Left renal cortex interstitium (tissue), 4 donors: ENCODE measurements around the gene PIAS3. TPM values are rescaled to one million over a fixed set of nuclear protein-coding genes. Genes with fewer than 3 reads are reported as not detected.
A peak's percentile ranks its signal among the peaks of the same experiment; 100 is the strongest.

Experiments
- DNase-seq, 4 donors: peaks; one replicate each; pipeline ENCODE4 v3.0.0-alpha.2; 2013; ENCODE audit warnings: low read depth in 4 of 4, low spot score in 2 of 4, missing footprints in 1 of 4
- polyA plus RNA-seq, 4 donors: library from polyadenylated mRNA; unstranded; fragments of 120-200 nt; gene quantifications; one replicate each; pipeline ENCODE4 v1.2.1, GENCODE V29; 2013; ENCODE audit not compliant: insufficient read length in 4 of 4

The PIAS3 gene
- polyA plus RNA-seq: 10 to 100 TPM; 40.2 to 68.7 (median 53.5) TPM

GRCh38 chr1:145858901-145859490, at the start of gene PIAS3:
TSS of gene PIAS3 (minus strand) at chr1:145859081. CDS start at chr1:145858990, 91 bp downstream.
- peak in 3 of 4 donors; percentile 79 to 90 (median 89) for DNase-seq

DNA sequence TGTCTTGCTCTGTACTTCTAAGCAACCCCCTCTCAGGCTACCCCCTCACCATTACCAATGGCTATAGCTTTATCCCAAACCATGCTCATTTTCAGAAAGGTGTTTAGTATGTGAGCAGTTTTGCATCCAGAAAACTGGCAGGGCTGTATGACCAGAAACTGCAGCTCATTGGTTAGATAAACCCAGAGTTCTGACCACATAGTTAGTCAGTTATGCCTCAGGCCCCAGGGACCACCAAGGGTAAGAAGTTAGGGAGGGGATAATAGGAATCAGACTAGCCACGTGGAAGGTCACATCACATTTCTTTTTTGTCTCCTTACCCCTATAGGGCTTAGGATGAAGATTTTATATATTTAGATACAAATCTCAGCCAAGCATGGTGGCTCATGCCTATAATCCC, 49.8 kb upstream of the PIAS3 start:
- no peak for DNase-seq

DNA sequence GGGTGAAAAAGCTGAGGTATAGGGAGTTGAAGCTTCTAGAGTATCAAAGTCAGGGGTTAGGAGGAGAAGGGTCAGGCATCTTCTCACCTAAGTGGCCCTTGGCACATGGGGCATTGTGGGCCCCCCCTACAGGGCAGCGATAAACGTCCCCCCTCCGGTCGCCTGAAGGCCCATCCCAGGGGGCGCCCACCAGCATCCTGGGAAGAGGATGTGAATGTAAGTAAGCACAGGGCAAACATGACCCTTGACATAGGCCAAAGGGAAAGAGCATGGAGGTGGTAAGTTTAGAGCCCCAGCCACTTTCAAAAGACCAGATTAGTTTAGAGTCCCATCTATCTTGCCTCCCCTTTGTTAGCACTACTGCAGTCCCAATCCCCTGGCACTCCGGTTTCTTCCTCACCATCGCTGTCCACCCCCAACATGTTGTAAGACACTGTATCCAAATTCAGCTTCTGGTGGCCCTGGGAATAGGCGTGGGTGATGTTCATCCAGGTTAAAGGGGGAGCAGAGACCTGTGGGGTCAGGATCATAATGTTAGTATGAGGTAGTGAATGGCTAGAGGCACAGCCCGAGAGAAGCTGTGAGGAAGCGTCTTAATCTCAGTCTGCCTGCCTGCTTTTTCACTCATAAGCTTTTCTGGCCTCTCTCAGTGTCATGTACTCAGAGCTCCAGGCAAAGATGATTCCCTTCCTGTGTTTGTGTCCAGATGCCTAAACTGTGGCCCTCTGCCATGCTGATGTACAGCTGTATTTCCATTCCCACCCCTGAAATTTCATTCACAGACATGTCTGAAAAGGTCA, 48.3 kb upstream of the PIAS3 start:
- no peak for DNase-seq

DNA sequence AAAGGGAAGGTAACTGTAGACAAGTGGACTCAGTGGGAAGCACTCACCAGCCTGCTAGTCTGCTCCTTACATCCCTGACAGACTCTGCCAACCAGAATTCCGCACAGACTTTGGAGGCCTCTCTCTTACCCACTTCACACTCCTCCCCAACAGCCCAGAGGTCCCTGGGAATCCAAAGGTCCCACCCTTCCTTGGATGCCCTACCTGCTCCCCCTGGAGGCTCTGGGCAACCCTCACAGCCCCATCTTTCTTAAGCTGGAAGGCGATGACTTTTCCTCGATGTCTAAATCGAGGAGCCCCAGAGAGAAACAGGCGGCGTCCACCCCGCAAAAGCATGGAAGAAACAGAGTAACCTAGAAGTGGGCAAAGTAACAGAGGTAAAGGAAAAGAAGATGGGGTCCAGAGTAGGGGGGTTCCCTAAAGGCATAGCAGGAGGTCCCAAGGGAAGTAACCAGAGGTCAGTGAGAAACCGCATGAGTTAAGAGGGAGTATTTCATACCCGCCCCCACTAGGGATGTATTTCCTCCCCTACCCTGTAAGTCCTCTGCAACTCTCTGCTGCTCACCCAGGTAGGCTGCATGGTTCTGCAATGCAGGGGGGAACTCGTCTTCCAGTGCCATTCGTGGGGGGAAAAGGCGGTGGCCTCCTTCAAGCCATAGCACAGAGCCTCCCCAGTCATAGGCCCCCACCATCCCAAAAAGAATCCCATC, 42.6 kb upstream of the PIAS3 start:
- DNase-seq: no peak

GRCh38 chr1:145898756-145899155, 39.9 kb upstream of the PIAS3 start:
- no peak for DNase-seq

- no peak for DNase-seq
These were observed 39.1 kb upstream of the PIAS3 start for GRCh38 chr1:145897969-145898368.

- no peak for DNase-seq
These were observed 36.6 kb upstream of the PIAS3 start for GRCh38 chr1:145895471-145895870.

DNA sequence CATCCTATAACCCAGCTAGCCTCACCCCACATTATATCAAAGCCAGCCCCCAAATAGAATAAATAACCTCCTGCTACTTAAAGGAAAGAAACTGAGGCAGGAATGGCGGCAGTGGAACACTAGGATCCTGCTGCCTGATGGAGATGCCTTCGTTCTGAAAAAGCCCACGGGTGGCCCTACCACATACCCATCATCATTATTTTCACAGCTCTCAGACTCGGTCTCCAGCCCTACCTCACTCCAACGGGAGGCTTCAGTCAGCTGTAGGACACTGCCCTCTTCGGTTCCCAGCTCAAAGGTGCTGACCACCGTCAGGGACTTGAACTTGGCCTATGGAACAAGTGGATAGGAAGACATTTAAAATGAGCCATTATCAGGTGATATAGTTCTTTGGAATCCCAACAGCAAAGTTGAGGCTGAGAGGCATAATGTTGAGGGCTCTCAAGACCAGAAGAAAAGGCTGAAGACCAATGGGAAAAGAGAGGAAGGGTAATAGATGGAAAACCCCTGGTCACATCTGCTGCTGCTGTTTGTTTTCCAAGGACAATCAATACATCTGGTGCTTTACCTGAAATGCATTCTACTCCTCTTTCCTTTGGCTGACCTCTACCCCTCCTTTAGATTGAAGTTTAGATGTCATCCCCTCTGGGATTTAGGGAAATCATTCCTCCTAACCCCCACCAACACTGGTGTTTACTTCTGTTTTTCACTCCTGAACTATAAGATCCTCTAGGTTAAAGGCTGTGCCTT, 34.6 kb upstream of the PIAS3 start:
- no peak for DNase-seq

- no peak for DNase-seq
These were observed 33.7 kb upstream of the PIAS3 start for GRCh38 chr1:145892486-145893087.

GRCh38 chr1:145891587-145892485, 33.0 kb upstream of the PIAS3 start:
- peak; percentile 79 to 94 (median 88) for DNase-seq

- DNase-seq: no peak
These were observed 32.3 kb upstream of the PIAS3 start for GRCh38 chr1:145891143-145891542.

GRCh38 chr1:145889722-145890121, 30.8 kb upstream of the PIAS3 start:
- no peak for DNase-seq

DNA sequence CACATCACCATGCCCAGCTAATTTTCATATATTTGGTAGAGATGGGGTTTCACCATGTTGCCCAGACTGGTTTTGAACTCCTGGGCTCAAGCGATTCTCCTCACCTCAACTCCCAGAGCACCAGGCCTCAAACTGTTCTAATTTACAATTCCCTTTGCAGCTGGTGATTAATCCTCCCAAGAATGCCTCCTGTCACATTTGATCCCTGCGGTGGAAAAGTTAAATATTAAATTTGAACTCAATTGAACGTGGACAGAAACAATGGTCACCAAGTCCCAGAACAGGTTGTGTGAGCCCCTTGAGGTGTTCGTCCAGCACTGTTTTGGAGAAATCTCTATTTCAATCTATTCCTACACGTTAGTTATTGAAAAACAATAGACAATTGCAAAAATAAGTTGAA, 28.8 kb upstream of the PIAS3 start:
- no peak for DNase-seq

DNA sequence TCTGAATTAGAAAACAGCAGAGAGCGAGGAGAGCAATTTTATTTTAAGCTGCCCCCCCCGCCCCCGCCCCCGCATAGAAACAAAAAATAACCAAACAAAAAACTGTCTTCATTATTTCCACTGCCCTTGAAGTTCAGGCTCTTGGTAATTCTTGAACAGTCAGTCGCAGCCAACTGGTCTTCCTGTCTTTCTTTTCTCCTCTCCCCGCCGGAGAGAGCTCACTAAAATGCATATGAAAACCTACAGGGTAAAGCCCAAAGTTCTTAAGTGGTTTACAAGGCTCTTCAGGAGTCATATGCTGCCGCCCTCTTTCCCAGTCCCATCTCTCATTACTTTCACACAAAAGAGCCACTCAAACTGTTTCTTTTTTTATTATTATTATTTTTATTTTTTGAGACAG, 27.9 kb upstream of the PIAS3 start:
- DNase-seq: no peak

DNA sequence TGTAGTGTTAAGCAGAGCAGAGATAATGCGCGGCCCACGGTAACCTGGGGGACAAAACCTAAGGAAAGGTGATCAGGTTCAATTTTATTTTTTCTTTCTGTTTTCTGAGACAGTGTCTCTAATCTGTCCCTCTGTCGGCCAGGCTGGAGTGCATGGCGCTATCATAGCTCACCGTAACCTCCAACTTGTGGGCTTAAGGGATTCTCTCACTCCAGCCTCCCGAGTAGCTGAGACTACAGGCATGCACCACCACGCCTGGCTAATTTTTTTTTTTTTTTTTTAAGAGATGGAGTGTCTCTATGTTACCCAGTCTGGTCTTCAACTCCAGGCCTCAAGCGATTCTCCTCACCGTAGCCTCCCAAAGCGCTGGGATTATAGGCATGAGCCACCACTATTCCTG, 27.5 kb upstream of the PIAS3 start:
- DNase-seq: no peak

DNA sequence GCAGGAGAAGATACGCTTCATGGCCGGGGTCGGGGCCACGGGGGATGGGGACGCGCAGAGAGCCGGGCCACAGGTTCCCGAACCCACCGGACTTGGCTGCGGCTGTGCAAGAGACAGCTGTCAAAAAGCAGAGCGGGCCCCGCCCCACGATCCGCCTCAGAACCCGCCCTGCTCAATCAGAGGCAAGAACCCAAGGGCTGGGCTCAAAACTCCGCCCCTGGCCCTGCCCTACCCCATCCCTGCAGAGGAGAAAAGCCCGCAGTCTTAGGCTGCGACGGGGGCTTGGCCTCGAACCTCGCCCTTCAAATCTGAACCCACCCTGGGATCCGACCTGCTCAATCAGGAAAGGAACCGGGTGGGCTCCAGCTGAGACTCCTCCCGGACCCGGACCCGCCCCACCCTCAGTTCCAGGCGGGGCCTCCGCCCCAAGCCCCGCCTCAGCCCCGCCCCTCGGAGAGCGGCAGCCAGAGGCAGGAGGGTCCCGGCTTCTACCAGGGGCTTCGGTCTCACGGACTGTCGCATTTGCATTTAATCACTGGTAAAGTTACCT, 26.9 kb upstream of the PIAS3 start, which contains the start of gene ANKRD35:
TSS of gene ANKRD35 (minus strand) at position 129 of the 550 bp plus-strand sequence. CDS start at position 21, 108 bp downstream.
- DNase-seq: peak in 3 of 4 donors; percentile 34 to 69 (median 55)

GRCh38 chr1:145884675-145885074, 25.8 kb upstream of the PIAS3 start:
- DNase-seq: no peak

GRCh38 chr1:145879775-145880174, 20.9 kb upstream of the PIAS3 start:
- no peak for DNase-seq

DNA sequence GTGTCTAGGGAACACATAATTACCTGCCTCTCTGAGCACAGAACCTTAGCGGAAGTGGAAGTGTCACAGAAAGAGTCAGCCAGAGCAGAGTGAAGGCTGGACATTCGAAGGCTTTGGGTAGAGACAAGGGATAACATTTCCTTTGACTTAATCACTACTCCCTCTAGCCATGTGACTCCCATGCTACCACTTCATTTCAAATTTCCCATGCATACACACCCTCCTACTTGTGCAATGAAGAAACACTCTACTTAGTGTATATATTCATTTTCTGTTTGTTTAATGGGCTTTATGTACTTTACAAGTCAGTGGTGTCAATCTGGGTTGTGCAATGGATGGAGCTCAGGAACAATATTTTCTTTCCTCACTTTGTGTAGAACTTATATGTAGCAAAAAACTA, 19.8 kb upstream of the PIAS3 start:
- no peak for DNase-seq
